ENCODE data around the gene RB1.

RB1 gene

DNA sequence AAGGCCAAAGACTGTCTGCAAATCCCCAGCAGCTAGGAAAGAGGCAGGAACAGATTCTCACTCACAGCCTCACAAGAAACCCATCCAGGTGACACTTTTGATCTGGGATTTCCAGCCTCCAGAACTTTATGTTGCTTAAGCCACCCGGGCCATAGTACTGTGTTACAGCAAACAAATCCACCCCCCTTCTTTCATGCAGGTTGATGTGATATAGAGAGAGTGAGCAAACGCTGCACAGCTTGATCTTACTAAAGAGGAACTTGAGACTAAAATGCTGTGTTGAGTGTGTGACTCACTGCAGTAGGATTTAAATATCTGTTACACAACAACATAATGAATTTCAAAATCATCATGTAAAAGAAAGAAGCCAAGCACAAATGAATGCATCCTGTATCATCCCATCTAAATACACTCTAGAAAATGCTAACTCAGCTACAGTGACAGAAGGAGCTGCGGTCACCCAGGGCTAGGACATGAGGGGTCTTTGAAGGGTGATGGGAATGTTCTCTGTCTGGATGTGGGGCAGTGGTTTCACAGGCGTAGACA, 197.2 kb downstream of the RB1 start:
- DNase-seq, result peak; percentile 84 to 96

GRCh38 chr13:48501705-48502104, 198.2 kb downstream of the RB1 start:
- DNase-seq, result no peak

- DNase-seq, result no peak
Observed at GRCh38 chr13:48502601-48503319, 199.2 kb downstream of the RB1 start.

DNA sequence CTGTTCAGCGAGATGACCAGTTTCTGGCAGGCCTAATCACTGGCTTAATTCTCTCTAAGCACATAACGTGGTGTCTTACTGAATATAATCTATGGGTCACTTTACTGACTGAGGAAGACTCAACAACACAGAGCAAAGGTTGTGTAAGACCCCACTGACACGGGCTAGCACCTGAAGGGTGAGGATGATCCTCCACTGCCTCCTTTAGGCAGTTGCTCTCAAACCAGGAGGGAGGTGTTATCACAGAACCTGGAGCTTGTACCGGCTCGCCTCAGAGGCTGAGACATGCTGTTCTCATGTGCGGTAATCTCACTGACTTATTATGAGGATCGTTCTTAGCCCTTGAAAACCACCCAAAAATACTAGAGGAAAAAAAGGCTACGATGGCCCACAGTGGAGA, 201.1 kb downstream of the RB1 start:
- no peak for DNase-seq

GRCh38 chr13:48505012-48505411, 201.5 kb downstream of the RB1 start:
- peak in 1 of 2 donors; percentile 50 for DNase-seq

GRCh38 chr13:48505597-48506091, 202.1 kb downstream of the RB1 start:
- DNase-seq, result peak; percentile 67 to 91

DNA sequence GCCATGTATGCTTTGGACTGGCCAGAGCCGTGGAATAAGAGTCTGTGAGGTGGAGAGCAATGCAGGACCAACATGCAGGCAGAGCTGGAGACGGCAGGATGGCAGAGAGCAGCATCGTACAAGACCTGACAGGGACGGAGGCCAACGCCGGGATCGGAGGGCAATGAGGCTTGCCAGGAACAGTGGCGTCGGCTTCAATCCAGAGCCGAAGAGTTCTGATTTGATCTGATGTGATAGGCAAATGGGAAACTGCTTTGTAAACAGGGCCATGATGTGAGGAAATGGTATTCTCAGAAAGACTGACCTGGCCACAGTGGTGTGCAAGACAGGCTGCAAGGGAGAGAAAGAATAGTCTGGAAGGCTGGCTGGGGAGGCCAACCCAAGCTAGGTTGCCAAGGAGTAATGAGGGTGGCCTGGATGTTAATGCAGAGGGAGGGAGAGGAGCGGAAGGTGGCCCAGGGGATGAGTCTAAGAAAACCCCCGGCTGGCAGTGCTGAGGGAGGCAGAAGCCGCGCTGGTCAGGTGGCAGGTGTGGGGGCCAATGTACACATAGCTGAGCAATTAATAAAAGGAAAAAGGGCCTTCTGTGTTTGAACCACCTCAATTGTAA, 202.6 kb downstream of the RB1 start:
- DNase-seq, result no peak

DNA sequence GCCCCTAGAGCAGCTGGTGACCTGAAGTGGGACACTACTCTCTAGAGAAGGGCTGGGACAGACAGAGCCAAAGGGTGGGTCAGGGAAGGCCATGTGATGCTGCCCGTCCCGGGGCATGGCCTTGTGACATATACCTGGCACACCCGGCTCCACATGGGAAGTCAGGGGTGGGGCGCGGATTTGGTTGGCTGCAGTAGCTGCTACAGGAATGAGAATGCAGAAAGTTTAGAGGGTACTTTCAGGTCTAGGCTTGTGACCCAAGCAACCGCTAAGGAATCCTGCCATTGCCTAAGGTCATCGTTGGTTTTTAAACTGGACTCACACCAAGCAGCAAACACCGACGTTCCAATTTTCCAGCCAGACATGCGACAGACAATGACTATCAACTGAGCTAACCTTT, 203.5 kb downstream of the RB1 start:
- no peak for DNase-seq

DNA sequence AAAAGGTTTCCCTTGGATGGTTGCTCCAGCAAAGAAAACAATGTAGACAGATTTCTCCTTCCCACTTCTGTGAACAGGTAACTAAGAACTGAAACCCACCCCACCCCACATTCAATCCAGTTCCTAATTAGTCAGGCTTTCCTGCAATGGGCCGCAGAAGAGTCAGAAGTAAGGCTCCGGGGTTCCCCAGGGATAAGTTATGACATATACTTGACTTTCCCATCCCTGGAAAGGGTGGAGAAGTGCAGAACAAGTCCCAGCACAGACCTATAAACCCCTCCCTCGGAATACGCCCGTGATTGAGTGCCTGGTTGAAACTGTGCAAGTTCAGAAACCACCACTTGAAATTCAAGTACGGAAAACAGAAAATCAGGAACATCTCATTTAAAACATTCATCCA, 204.5 kb downstream of the RB1 start:
- no peak for DNase-seq

- DNase-seq, result peak; percentile 29 to 60
Observed at GRCh38 chr13:48510698-48511097, 207.1 kb downstream of the RB1 start.

DNA sequence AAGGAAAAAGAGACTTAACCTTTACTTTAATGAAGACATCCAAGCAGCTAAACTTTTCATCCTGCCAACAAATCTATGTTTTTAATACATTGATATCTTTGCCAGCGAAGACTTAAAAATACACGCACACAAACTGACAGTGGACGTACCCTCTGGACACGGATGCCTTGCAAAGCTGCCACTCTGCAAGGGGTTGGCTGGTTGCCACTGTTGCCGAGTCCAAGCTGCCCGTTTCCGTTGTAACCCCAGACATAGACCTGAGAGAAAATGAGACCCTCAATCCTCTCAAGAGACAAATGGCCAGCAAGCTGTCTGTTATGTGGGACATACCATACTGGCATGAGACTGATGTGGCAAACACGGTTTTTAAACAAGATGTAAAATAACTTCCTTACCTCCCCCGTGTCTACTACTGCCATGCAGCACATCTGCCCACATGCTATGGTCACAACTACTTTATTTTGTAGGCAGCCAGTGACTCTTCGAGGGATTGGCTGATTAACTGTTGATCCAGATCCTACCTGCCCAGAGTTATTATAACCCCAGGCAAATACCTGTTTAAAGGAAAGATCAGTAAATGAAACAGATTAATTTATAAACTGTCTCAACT, 208.2 kb downstream of the RB1 start:
- DNase-seq, result peak; percentile 22 to 68

GRCh38 chr13:48514793-48515192, 211.2 kb downstream of the RB1 start:
- DNase-seq, result no peak

- no peak for DNase-seq
Observed at GRCh38 chr13:48515732-48516131, 212.2 kb downstream of the RB1 start.

DNA sequence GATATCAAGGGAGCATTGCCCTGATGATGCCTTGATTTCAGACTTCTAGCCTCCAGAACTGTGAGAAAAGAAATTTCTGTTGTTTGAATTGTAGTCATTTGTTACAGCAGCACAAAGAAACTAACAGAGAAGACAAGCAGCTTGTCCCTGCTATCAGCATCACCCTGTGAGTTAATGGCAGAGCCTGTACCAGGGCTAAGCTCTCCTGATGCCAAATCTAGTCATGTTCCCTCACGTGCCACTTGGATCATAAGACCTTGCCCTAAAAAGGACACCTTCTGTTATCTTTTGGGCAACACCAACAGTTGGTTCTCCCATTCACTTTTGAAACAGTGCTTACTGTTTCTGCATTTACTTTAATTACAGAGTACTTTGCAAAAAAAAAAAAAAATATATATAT, 214.5 kb downstream of the RB1 start:
- no peak for DNase-seq

- DNase-seq, result no peak
Observed at GRCh38 chr13:48526286-48526685, 222.7 kb downstream of the RB1 start.

DNA sequence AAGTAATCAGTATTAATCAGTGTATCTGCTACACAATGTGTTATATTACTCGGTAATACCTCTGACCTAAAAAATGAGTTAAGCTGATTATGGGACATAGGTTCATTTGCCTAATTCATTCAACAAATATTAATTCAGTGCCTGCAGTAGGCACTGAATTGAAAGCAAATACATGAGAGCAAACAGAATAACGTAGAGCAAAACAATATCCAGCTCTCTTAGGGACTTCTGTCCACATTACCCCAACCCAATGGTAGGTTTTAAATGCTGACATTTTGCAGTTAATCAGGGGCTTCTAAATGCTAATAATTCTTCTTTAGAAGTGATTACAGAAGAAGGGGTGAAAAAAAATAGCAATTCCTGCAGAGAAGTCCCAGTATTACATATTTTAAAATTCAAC, 224.4 kb downstream of the RB1 start:
- DNase-seq, result peak in 1 of 2 donors; percentile 2

DNA sequence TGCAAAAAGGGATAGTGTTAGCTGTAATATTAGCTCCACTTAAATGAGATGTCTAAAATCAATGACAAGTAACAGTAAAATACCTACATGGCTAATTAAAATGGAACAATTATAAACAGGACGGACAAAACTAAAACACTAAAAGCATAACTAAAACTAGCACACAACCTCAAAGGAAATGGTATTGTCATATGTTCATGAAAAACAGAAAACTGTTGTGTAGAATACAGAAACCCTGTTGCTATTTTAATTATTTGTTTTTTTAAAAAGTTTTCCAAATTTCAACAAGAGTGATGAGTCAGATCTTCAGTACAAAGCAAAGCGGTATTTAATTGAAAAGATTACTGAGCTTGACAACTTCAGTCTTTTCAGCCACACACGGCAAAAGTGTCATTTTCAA, 225.2 kb downstream of the RB1 start:
- no peak for DNase-seq

- DNase-seq, result no peak
Observed at GRCh38 chr13:48530833-48531232, 227.3 kb downstream of the RB1 start.

All from inflammatory macrophage (primary cell).